ENCODE measurements around the gene PGC. TPM values are rescaled to one million over a fixed set of nuclear protein-coding genes. Genes with fewer than 3 reads are reported as not detected.

PGC gene
- total and polyA plus RNA-seq, 9 of the 15 experiments (the other 6 are each of a cell fraction or from before 2014, with no cell fraction given), result 0.17 to 0.40 TPM; not detected in 7

GRCh38 chr6:41704656-41705310, 42.4 kb downstream of the PGC start:
- no peak overlapping the region for H2AFZ ChIP-seq (ENCODE audit: low read depth, low read length)
- no peak; the same call in 2 of the 3 replicates for ATAC-seq
- H3K36me3 ChIP-seq (ENCODE audit: control insufficient read depth, insufficient read depth, low read length), result no peaks in the 10 kb centered on the region
- no peak overlapping the region for H3K4me3 ChIP-seq
- intact Hi-C loops (cut with micrococcal nuclease), result loop anchor here (10.0 kb wide), 1 partner anchor 340 kb away; no protein-coding TSS in a partner anchor
- H3K9ac ChIP-seq (ENCODE audit: insufficient read depth in 1 of 2, low read depth in 2 of 2, low read length in 2 of 2), result no peak overlapping the region
- no peak for FAIRE-seq
- peaks cover 12% of the 10 kb centered on the region; the same call in 1 of the 2 replicates for H4K20me1 ChIP-seq (replicated peaks; ENCODE audit: control insufficient read depth, insufficient read depth, low read length)
- H3K27me3 ChIP-seq (ENCODE audit: control insufficient read depth in 2 of 2, insufficient read depth in 2 of 2, low read length in 2 of 2), result peaks cover 0 to 35% of the 10 kb centered on the region in 2 experiments; a peak in 2 of 5 replicates
- TF ChIP-seq ZNF764 (CRISPR knock-in tag; IDR thresholded peaks at IDR 0.05; ENCODE audit: low read depth) (no peak), TRIM24 (IDR thresholded peaks at IDR 0.05) (no peak), HOMEZ (CRISPR knock-in tag; IDR thresholded peaks at IDR 0.05) (no peak), MAX (CRISPR knock-in tag; IDR thresholded peaks at IDR 0.05) (no peak), ZNF143 (CRISPR knock-in tag; IDR thresholded peaks at IDR 0.05) (no peak), ZNF384 (IDR thresholded peaks at IDR 0.05; ENCODE audit: low read depth, low read length) (no peak), DMBX1 (CRISPR knock-in tag; IDR thresholded peaks at IDR 0.05; ENCODE audit: borderline replicate concordance) (no peak), PRMT5 (CRISPR knock-in tag; IDR thresholded peaks at IDR 0.05) (no peak), RNF219 (CRISPR knock-in tag; IDR thresholded peaks at IDR 0.05) (no peak), ZNF431 (CRISPR knock-in tag; IDR thresholded peaks at IDR 0.05) (no peak), ZNF324 (CRISPR knock-in tag; IDR thresholded peaks at IDR 0.05) (no peak), POLR2A (conservative IDR thresholded peaks at IDR 0.05) (no peak), U2AF1 (optimal IDR thresholded peaks at IDR 0.05; ENCODE audit: low read depth, low read length) (no peak), NFRKB (IDR thresholded peaks at IDR 0.05; ENCODE audit: low read depth) (no peak), ATF7 (IDR thresholded peaks at IDR 0.05) (no peak)
- H3K79me2 ChIP-seq (ENCODE audit: control insufficient read depth, insufficient read depth, low read length), result no peaks in the 10 kb centered on the region
- in situ Hi-C loops (cut with MboI), result no loop called here
- 24% methylated on average over 5 of the region's 5 CpGs for WGBS (ENCODE audit: insufficient coverage, low coverage, missing lambda C conversion rate)
- BruUV-seq (replicated peaks), result no TSS peak
- no peak overlapping the region for H3K4me2 ChIP-seq (ENCODE audit: insufficient read depth, low read length)
- no peak overlapping the region for H3K27ac ChIP-seq (ENCODE audit: extremely low read depth, low read depth, low read length)
- peaks cover 0 to 10% of the 10 kb centered on the region in 2 experiments; a peak in 2 of 5 replicates for H3K4me1 ChIP-seq (replicated peaks in 1 of 2; ENCODE audit: control insufficient read depth in 2 of 2, insufficient read depth in 2 of 2, low read length in 2 of 2)
- no peaks in the 10 kb centered on the region for H3K9me3 ChIP-seq (replicated peaks; ENCODE audit: control insufficient read depth, insufficient read depth, low read depth, low read length)
- no peak for DNase-seq (ENCODE audit: extremely low read depth in 1 of 4, low spot score in 3 of 4)
- ChIA-PET CTCF (ENCODE audit: low intra/inter-chr PET ratio) (interaction anchor here (0.7 to 3.7 kb wide), 2 partner anchors 71 to 380 kb away, joined by 3 to 30 read pairs; no protein-coding TSS in a partner anchor), POLR2A (interaction anchor here (0.8 to 2.1 kb wide), 4 partner anchors 10 to 61 kb away, joined by 3 to 7 read pairs (median 5); no protein-coding TSS in a partner anchor)
- no peaks in the 10 kb centered on the region for H3K9me1 ChIP-seq (ENCODE audit: control insufficient read depth, insufficient read depth, low read length)
